Activated effector memory CD4-positive, alpha-beta T cell treated with anti-CD3 and anti-CD28 coated beads, Interleukin-2, amount 50 U/mL, for 16 hours (primary cell): ENCODE data around the gene ARHGEF37.
"Not testable (repeated sequence)": the region's sequence is repeated elsewhere in the genome, so short reads cannot be mapped to it uniquely, and the experiment has no call there.

ENCODE experiments used
- DNase-seq: peaks from one replicate; pipeline ENCODE4 v3.0.0-alpha.2; 2020

Gene ARHGEF37

GRCh38 chr5:149632311-149633251 lies 51.3 kb downstream of the ARHGEF37 start:
- DNase-seq, result no peak

- no peak for DNase-seq
Observed at GRCh38 chr5:149633476-149634350, 52.4 kb downstream of the ARHGEF37 start.

- DNase-seq, result no peak
Observed at GRCh38 chr5:149635394-149635793, 54.1 kb downstream of the ARHGEF37 start.

GRCh38 chr5:149636191-149636860 lies 55.0 kb downstream of the ARHGEF37 start:
- no peak for DNase-seq

GRCh38 chr5:149636861-149637246 lies 55.6 kb downstream of the ARHGEF37 start:
- no peak for DNase-seq

- no peak for DNase-seq
Observed at GRCh38 chr5:149638136-149638535, 56.8 kb downstream of the ARHGEF37 start.

GRCh38 chr5:149638546-149639241 lies 57.4 kb downstream of the ARHGEF37 start:
- no peak for DNase-seq

- no peak for DNase-seq
Observed at GRCh38 chr5:149639737-149640136, 58.4 kb downstream of the ARHGEF37 start.

GRCh38 chr5:149640350-149640999 lies 59.2 kb downstream of the ARHGEF37 start:
- no peak for DNase-seq

GRCh38 chr5:149641000-149641576 lies 59.8 kb downstream of the ARHGEF37 start:
- no peak for DNase-seq

- DNase-seq, result no peak
Observed at GRCh38 chr5:149641600-149641999, 60.3 kb downstream of the ARHGEF37 start.

- DNase-seq, result no peak
Observed at GRCh38 chr5:149643781-149644180, 62.5 kb downstream of the ARHGEF37 start.

- no peak for DNase-seq
Observed at GRCh38 chr5:149644629-149645028, 63.3 kb downstream of the ARHGEF37 start.

GRCh38 chr5:149645236-149645635 lies 63.9 kb downstream of the ARHGEF37 start:
- DNase-seq, result no peak

GRCh38 chr5:149645725-149646124 lies 64.4 kb downstream of the ARHGEF37 start:
- DNase-seq, result no peak

GRCh38 chr5:149646564-149646963 lies 65.3 kb downstream of the ARHGEF37 start:
- no peak for DNase-seq

- no peak for DNase-seq
Observed at GRCh38 chr5:149647334-149647733, 66.0 kb downstream of the ARHGEF37 start.

GRCh38 chr5:149648464-149649393 lies 67.4 kb downstream of the ARHGEF37 start:
- DNase-seq, result not testable (repeated sequence)

- not testable (repeated sequence) for DNase-seq
Observed at GRCh38 chr5:149649730-149650129, 68.4 kb downstream of the ARHGEF37 start.

- DNase-seq, result peak; percentile 50
Observed at GRCh38 chr5:149651686-149652085, 70.4 kb downstream of the ARHGEF37 start.
